Measurements from ENCODE around the gene PHF23.
"Not testable (repeated sequence)": the region's sequence is repeated elsewhere in the genome, so short reads cannot be mapped to it uniquely, and the experiment has no call there.

Gene PHF23

DNA sequence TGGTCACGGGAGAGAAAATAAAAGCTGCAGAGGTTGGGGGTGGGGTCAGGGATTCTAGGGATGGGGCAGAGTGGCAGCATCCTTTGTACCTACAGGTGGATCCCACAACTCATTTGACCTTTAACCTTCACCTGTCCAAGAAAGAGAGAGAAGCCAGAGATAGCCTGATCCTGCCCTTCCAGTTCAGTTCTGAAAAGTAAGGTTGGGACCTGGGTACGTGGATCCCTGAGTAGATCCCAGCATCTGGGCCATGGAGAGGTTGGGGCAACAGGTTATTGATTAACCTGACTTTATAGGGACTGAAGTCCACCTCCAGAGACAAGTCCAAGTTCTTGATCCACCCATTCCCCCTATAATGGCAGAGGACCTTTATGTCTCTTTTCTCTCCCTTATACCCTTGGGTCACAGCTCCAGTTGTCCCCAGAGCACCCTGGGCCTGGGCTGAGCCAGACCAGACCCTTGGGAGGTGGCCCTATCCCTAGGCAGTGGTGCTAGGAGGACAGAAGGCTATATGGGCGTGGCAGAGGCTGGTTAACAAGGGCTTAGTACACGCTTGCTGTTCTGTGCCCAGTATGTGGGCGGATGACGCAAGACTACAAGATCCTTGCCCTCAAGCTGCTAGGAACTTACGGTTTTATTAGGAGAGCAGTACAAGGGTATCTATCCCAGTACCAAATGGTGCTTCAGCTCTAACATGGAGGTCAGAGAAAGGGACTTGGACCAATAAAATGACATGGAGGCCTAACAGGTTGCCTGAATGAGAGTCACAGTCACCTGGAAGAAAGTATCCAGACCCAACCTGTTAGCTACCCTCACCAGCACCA lies 19.7 kb upstream of the PHF23 start:
- DNase-seq (ENCODE audit: low spot score) = no peak

DNA sequence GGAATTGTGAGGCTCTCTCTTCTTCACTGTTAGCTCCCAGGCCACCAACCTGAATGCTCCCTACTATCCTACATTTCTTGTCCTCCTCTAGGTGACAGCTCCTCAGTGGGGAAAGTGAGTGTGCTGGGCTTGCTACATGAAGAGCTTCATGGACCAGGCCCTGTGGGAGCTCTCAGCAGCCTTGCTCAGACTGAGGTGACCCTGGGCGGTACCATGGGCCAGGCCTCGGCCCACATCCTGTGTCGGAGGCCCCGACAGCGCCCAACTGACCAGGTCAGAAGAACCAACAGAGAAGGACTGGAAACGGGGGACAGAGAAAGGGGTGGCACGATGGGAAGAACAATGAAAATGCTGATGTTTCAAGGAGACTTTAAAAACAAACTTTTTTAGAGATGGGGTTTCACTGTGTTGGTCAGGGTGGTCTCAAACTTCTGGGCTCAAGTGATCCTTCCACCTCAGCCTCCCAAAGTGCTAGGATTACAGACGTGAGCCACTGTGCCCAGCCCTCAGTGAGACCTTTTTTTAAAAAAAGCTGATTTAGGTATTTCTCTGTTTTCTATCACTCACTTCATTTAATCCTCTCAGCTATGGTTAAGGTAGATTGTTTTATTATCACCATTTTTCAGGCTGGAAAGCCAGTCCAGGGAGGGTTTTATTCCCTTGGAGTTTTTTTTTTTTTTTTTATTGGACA lies 17.7 kb upstream of the PHF23 start:
- no peak for DNase-seq (ENCODE audit: low spot score)

DNA sequence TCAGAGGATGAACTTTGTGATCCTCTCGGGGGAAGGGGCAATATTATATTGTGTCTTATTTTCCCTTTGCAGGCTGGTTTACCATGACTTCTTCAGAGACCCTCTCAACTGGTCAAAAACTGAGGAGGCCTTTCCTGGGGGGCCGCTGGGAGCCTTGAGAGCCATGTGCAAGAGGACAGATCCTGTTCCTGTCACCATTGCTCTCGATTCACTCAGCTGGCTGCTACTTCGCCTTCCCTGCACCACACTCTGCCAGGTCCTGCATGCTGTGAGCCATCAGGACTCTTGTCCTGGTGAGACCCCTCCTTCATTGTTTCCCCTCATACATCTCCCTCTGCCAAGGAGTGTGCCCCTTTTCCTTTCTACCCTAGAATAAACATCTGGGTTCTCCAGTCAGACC lies 15.3 kb upstream of the PHF23 start:
- no peak for DNase-seq (ENCODE audit: low spot score)

DNA sequence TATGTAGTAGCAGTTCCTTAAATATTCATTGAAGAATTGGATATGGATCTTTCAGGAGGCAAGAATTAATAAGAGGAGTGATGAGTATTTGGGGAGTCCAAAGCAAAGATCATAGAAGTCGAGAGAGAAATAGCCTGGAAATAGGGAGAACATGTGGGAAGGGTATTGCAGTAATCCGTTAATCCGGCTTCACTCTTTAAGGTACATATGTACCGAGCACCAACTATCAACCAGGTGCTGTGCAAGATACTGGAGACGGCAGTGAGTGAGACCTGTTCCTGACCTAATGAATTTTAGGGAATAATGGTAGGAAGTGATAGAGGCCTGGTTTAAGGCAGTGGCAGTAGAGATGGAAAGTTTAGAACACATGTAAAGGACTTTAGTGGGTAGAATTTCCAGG lies 13.8 kb upstream of the PHF23 start:
- DNase-seq (ENCODE audit: low spot score) = no peak

DNA sequence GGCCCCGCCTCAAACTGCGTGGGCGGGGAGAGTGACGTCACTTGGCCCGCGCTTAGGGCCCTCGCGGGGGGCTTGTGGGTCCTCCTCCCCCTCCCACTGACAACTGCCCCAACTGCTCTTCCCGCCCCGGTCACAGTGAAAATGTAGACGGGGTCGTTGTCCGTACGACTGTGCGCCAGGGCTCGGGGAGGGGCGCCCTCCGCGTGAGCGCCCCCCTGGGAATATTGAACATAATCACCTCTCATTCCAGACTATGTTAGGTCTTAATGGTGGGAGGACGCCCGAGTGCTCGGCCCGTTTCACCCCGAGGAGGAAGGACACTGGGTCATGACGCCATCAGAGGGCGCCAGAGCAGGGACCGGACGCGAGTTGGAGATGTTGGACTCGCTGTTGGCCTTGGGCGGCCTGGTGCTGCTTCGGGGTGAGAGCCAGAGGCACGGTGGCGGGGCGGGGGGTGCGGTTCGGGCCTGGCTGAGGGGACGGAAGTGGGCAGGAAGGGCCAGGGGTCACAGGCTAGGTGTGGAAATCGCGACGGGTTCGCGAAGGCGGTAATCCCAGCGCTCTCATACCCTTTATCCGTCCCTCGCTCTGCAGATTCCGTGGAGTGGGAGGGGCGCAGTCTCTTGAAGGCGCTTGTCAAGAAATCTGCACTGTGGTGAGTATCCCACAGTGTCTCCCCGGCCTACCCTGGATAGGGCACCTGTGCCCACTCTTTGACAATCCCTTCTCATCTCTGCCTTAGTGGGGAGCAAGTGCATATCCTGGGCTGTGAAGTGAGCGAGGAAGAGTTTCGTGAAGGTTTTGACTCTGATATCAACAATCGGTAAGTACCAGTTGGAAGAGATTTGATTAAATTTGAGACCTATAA lies 13.2 kb upstream of the PHF23 start, which contains the start of gene ELP5:
TSS of gene ELP5 (plus strand) at position 40 of the 868 bp plus-strand sequence. CDS start at position 376, 336 bp downstream.
- DNase-seq (ENCODE audit: low spot score) = peak; percentile 91

DNA sequence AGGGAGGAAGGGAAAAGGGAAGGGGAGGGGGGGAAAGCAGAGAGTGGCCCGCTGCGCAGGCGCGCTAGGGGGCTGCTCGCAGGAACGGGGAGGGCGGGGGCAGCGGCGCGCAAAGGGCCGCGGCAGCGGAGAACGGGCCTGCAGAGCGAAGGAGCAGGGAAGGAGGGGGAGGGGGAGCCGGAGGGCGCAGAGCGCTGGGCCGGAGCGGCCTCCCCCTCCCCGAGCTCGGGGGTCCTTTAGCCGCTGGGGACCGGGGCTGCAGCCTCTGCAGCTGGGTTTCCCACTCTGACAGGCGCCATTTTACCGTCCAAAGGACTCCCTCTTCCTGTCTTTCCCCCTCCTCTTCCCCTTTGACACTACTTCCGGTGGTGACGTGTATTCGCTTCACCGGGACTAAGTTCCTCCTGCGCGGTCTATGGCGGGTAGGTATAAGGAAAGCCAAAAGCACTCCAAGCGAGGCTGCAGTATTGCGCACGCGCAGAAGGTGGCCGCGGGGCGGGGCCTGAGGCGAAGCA lies 12.5 kb upstream of the PHF23 start, which contains the start of gene CTDNEP1:
TSS of gene CTDNEP1 (minus strand) at position 74 of the 515 bp plus-strand sequence. CDS start 438 bp downstream, outside the sequence.
- peak; percentile 96 for DNase-seq (ENCODE audit: low spot score)

DNA sequence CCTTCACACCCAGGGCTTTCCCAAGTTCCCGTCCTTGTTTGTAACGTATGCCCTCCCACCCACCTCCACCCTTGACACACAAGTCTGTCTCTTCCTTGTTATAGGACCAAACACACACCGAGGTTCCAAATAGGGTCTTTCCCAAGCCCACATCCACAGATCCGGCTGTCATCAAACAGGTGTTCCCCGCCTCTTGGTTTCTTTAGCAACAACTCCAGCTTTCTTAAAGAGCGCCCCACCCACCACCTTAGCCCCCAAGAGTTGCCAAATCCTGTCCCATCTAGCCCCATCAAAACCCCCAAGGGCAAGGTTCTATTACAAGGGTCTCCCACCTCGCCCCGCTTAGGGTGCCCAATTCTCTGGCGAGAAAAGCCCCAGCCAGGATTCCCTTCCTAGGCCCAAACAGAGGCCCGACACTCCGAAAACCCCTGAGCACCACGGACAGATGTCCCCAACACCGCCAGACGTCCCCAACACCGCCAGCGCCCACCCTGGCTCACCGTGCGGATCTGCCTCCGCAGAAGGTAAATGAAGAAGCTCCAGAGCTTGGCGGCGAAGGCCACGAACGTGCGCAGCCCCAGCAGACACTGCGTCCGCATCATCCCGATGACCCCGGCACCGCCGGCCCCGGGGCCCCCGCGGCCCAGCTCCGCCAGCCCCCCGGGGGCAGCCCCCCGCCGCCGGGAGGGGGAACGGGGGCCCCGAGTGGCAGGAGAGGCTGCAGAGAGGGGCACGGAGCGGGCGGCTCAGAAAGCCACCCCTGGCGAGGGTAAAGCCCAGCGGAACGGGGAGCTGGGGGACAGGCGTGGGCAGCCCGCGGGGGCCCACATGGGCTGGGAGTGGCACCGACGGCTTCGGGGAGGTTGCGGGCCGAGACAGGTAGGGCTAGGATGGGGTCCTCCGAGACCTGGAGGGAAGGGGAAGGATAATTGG lies 11.7 kb upstream of the PHF23 start:
- no peak for DNase-seq (ENCODE audit: low spot score)

DNA sequence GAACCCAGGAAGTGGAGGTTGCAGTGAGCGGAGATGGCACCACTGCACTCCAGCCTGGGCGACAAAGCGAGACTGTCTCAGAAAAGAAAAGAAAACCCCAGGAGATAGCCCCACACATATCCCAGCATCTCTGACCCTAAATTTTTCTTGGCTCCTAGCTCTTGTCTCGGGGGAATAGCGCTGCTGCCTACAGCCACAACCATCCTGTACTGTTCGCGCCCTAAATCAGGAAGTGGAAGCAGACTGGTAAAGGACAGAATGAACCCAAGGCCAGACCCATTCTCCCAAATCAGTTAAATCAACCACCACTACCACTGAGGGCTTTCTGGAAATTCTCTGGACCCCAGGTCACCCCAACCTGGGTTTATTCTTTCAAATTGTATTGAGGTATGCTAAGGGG lies 10.6 kb upstream of the PHF23 start:
- no peak for DNase-seq (ENCODE audit: low spot score)

DNA sequence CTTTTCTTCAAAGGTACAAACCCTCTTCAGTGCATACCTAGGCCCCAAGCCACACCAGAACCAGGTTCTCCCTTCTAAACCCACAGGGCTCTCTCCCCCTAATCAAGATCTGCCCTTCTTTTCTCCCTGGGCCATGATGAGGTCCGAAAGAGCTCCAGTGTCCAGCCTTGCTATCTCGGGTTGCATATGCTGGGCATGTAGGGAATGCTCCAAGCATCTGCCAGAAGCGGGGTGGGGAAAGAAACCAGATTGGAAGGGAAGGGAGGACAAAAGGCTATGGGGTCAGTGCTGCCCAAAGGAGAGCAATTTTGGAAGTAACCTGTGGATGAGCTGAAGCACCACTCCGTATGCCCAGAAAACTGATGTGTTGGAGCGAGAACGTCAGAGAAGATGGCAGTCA lies 10.0 kb upstream of the PHF23 start:
- no peak for DNase-seq (ENCODE audit: low spot score)

DNA sequence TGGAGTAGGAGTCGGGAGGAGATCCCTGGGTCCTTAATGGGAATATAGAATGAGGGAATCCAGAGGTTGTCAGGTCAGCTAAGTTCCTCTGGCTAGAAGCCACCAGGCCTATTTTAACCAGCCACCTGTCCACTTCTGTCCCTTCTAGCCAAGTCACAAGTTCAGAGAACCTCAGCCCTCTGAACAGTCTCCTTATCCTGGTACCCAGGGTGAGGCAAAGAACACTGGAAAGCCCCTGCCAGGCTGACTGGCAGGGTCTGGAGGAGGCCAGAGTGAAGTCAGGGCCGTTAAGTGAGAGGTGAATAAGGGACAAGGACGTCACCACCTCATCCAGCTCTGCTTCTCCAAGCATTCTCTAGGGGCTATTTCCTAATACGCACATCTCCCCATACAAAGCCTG lies 9.5 kb upstream of the PHF23 start:
- no peak for DNase-seq (ENCODE audit: low spot score)

DNA sequence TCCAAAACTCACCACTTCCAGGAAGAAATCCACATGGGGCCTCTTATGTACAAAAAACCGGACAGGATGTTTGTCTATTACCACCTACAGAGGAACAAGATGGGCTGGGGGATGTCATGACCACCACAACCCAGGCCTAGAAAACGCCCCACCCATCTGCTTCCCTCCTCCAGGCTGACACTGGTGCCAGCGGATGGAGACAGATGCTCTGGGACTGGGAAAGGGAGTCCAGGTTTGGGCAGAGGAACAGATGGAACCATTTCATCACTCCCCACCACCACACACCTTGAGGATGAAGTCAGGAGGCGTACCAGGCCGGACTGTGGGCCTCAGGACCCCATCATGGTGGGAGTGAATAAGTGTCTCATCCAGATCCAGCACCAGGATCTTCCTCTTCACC lies 7.5 kb upstream of the PHF23 start:
- DNase-seq (ENCODE audit: low spot score) = no peak

DNA sequence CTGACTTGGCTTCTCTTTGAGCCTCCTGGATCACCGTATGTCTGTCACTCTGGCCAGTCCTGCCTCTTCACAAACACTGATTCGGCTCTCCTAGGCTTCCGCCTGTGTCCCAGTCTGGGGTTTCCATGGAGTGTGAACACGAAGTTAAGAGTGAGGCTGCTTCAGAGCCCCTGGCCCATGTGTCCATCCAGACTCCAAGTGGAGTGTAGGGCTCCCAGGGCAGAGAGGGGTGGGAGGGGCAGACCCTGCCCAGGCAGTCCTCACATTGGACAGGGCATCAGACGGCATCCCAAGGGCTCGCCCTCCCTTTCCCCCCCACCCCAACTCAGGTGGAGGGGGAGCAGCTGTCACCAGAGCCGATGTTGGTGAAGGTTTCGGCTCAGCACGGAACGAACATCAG lies 4.6 kb upstream of the PHF23 start:
- DNase-seq (ENCODE audit: low spot score) = not testable (repeated sequence)

DNA sequence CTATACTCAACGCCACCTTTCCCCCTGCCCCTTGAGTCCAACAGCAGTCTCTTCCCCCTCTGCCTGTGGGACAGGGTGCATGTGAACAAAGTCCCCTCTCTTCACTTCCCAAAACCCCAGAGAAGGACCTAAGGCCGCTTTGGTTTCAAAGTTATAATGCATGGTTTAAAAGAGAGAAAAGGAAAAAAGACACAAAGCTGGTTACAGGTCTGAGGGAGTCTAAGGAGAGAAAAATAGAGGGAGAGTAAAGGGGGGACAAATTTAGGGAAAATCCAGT lies 4.1 kb upstream of the PHF23 start:
- no peak for DNase-seq (ENCODE audit: low spot score)

DNA sequence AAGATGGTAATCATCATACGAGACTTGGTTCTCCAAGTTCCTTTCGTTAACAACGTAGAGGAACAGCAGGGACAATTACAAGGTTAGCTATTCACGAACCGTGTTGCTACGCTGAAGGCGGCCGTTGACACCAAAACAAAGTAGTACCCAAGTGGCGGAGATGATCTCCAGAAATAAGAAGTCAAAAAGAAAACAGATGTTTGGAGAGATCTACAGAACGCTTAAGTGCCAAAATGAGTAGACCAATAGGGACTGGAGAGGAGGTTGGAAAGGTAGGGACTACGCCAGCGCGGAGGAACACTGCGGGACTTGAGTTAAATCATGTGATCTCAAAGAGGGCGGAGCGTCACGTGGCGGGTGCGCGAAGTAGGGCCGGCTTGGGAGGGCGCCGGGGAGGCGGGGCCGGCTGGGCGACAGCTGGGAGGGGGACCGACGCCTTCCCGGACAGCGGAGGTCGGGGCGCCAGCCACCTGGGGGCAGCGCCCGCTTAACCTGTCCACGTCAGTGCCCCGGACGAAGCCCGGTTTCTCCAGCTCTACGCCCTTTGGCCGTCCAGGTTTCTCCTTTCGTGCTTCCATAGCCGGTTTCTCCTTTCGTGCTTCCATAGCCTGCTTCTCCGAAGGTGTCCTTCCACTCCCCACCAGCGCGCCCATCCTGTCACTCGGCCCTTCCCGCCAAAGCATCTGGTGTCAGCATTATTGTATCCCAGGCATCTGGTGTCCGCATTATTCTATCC lies 3.6 kb upstream of the PHF23 start:
- DNase-seq (ENCODE audit: low spot score) = peak; percentile 91

DNA sequence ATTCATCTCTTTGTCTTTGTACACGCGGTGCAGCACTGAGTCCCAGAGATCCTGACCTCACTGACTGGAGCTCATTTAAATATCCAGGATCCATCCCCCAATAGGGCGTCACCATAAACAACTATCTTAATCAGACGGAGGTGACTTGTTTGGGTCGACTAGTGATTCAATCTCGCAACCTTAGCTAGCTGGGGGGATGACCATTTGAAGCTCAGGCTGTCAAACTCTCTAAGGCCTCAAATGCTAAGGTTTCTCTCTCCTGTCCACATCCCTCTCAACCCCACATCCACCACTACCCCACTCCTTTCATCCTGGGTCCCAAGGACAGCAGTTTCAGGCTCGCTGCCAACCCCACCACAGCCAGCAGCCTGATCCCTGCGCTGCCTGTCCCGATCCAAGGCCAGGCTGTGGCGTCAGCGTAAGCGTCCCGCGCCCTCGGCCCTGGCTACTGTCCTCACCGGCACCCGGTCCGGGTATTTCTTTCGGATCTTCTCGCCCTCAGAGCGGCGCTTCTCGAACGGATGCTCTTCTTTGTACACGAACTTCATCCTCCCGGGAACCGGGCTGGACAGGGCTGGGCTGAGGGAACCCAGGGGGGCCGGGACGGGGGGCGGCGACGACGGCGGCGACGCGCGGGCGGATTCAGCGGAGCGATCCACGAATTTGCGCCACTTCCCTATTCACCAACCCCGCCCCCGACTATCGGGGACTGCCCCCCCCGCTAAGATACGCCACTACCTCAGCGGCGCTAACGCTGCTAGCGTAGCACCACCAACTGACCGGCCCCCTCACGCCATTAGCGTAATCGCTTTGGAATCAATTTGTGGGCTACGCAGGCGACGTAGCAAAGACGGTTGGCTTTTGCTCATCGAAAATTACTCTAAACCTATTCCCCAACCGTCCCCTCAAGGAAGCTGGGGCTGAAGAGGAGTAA lies 2.8 kb upstream of the PHF23 start, which contains the start of gene GABARAP:
TSS of gene GABARAP (minus strand) at position 667 of the 934 bp plus-strand sequence. CDS start at position 548, 119 bp downstream.
- peak; percentile 85 for DNase-seq (ENCODE audit: low spot score)

DNA sequence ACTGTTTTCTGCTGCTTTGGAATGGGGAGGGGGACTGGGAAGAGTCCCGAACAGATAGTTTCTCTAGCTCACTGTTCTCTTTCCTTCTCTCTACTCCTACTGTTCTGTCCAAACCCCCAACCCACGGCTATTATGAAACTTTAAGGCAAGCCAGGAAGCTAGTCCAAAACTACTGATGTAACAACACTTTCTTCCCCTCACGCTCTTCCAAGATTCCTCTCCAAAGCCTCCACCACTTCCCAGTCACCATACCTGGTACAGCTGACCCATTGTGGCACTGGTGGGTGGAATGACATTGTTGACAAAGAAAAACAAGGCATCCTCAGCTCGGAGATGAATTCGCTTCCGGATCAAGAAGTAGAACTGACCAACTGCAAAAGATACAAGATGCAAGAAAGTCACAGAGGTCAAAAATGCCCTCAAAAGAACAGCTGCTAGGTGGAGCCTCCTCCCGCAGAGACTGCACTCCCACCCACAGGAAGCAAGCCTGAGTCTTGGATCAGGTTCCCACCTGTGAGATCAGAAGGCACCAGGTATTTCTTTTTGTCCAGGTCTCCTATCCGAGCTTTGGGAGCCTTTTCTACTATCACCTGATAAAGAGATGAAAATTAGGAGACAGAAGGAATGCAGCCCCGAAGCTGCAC lies 2.0 kb upstream of the PHF23 start:
- no peak for DNase-seq (ENCODE audit: low spot score)

DNA sequence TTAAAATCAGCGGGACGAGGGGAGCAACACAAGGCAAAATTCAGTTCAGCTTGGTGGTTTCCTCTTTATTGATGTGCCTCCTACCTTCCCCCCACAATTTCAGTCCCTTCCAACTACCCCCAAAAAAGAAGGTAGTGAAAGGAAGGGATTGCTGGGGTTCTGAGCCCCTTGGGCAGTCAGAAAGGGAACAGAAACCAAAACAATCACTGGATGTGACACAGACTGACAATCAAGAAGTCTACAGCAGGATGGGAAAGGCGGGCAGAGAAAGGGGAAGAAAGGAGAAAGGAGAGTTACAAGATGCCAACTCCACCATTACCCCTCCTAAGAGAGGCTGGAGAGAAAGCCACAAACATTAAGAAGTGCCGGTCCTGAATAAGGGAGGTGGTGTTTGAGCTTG lies 1.1 kb upstream of the PHF23 start:
- no peak for DNase-seq (ENCODE audit: low spot score)

DNA sequence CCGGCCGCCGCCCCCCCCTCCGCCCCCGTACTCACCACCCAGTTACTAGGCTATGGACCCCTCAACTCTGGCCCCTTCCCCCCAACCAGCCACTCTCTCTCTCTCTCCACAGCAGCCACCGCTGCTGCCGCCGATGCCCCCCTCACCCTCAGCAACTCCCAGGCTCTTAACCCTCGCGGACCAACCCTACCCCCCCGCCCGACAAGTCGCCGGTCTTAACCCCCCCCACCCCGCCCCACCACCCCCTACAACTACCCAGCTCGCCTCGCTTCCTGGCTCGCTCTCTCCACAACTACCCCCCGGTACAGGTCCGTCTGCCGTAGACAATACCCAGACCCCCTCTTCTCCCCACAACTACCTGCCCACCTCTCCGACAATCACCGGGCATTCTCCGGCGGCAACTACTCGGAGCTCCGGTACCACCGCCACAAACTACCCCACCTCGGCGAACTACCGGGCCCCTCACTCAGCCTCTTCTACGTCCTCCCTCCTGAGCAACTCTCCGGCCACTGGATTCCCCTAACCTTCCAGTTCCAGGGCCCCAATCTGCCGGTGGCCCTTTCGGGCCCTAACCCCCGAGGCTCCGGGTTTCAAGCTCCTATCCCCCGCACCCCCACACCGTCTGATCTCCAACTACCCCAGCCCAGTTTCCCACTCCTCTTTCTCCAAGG lies 702 bp downstream of the PHF23 start:
- peak; percentile 61 for DNase-seq (ENCODE audit: low spot score)
